ENCODE data around the gene POU5F1.
A peak's percentile ranks its signal among the peaks of the same experiment; 100 is the strongest.
"Not testable (repeated sequence)": the region's sequence is repeated elsewhere in the genome, so short reads cannot be mapped to it uniquely, and the experiment has no call there.

Gene POU5F1

GRCh38 chr6:31170600-31170881 lies at the start of gene POU5F1:
Gene POU5F1 (minus strand): TSS chr6:31170682. CDS start chr6:31170620, 62 bp downstream.
- DNase-seq, result no peak

- DNase-seq, result no peak
These were observed 45.9 kb upstream of the POU5F1 start for GRCh38 chr6:31216208-31216898.

DNA sequence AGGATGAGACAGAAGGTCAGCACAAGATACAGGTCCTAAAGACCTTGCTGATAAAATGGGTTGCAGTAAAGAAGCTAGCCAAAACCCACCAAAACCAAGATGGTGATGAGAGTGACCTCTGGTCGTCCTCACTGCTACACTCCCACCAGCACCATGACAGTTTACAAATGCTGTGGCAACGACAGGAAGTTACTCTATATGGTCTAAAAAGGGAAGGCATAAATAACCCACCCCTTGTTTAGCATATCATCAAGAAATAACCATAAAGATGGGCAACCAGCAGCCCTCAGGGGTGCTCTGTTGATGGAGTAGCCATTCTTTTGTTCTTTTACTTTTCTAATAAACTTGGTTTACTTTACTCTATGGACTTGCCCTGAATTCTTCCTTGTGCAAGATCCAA lies 44.7 kb upstream of the POU5F1 start:
- DNase-seq, result not testable (repeated sequence)

- no peak for DNase-seq
These were observed 44.0 kb upstream of the POU5F1 start for GRCh38 chr6:31214516-31214915.

- DNase-seq, result no peak
These were observed 40.5 kb upstream of the POU5F1 start for GRCh38 chr6:31210741-31211532.

- no peak for DNase-seq
These were observed 39.6 kb upstream of the POU5F1 start for GRCh38 chr6:31210123-31210522.

DNA sequence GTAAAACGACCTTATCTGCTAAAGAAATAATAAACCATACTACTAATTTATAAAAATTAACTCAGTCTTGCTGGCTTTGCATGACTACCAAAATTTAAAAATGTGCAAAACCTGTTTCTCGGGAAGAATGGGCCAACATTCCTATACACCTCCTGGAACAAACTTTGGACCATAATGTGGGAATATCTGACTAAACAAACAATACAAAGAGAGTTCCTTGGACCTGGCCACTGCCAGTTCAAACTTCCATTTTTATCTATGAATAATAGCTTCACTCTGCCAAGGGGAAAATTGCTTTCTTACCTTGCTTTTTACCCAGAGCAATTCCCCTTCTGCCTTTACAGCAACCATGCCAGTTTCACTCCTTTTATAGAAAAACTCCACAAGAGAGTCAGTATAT lies 38.7 kb upstream of the POU5F1 start:
- no peak for DNase-seq

GRCh38 chr6:31208506-31208905 lies 38.0 kb upstream of the POU5F1 start:
- no peak for DNase-seq

GRCh38 chr6:31205638-31206037 lies 35.2 kb upstream of the POU5F1 start:
- no peak for DNase-seq

- DNase-seq, result no peak
These were observed 34.3 kb upstream of the POU5F1 start for GRCh38 chr6:31204751-31205145.

DNA sequence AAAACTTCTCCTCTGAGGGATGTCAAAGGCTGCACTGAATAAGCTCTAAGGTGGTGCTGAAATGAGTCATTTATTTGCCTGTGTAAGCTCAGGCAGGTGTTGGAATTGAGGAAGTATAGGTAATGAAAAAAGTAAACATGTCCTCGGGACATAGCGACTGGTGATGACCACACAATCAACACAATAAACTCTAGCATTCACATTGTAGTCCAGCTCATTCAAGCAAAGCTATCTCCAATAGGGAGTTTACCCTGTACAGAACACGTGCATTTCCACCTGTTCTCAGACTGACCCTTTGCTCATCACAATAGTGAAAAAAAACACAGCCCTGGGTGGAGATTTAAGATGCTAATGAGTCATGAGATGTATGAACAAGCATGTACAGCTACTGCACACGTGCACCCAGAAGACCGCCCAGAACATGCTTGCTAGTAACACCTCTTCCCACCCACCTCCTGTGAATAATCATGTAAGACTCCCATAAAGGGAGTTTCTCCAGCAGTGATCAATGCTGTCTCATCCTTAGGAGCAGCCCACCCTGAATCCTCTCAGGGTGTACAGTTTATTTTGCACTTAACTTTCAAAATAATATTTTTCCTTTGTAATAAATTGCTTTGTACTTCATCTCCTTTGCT lies 33.0 kb upstream of the POU5F1 start:
- DNase-seq, result peak; percentile 94

DNA sequence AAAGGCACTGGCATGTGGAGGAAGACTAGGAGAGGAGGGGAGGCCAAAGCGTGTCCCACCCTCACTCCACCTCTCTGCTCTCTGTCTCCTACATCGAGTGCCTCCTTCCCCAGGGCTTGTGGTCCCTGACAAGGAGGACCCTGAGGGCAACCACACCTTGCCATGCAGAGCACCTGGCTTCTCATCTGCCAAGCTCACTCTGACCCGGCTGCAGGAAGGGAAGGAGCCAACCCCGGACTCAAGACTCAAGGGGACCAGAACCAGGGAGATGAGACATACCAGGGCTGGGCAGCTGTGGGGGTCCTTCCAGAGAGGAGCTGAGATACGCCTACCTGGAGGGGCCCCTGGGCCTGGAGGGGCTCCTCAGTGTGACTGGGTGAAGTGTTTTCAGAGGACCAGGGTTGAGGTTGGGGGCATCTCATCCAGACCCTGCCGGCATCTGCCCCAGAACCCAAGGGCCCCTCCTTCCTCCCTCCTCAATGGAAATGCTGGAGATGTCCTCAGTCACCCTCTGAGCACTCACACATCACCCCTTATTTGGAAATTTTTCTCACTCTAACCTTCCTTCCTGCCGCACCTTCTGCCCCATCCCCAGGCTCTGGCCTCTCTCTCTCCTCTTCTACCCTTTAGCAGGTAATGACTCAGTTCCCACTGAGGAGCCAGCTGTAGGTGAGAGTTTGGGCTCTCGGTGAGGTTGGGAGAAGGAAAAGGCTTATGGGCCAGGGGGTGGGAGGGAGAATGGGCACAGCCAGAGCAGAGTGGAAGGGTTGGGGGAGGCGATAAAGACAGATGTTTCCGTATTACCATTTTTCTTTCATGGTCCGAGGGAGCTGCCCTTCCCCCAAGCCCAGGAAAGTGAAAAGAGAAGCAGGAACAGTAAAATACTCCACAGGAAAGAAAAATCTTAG lies 32.0 kb upstream of the POU5F1 start:
- peak; percentile 11 for DNase-seq

DNA sequence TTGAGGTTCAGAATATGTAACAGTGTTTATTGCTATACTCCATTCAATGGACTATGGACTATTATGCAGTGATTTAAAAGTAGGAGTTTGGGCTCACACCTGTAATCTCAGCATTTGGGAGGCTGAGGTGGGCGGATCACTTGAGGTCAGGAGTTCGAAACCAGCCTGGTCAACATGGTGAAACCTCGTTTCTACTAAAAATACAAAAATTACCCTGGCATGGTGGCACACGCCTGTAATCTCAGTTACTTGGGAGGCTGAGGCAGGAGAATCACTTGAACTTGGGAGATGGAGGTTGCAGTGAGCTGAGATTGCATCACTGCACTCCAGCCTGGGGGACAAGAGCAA lies 28.6 kb upstream of the POU5F1 start:
- not testable (repeated sequence) for DNase-seq

- peak; percentile 91 for DNase-seq
These were observed 27.2 kb upstream of the POU5F1 start for GRCh38 chr6:31197559-31198305.

DNA sequence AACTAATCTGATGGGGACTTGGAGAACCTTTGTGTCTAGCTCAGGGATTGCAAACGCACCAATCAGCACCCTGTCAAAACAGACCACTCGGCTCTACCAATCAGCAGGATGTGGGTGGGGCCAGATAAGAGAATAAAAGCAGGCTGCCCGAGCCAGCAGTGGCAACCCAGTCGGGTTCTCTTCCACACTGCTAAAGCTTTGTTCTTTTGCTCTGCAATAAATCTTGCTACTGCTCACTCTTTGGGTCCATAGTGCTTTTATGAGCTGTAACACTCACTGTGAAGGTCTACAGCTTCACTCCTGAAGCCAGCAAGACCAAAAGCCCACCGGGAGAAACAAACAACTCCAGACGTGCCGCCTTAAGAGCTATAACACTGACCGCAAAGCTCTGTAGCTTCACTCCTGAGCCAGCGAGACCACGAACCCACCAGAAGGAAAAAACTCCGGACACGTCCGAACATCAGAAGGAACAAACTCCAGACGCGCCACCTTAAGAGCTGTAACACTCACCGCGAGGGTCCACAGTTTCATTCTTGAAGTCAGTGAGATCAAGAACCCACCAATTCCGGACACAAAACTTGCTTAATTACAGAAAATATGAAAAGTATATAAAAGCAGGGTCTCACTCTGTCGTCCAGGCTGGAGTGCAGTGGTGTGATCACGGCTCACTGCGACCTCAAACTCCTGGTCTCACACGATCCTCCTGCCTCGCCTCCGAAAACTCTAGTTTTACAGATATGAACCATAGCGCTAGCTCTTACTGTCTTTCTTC lies 26.0 kb upstream of the POU5F1 start:
- not testable (repeated sequence) for DNase-seq

DNA sequence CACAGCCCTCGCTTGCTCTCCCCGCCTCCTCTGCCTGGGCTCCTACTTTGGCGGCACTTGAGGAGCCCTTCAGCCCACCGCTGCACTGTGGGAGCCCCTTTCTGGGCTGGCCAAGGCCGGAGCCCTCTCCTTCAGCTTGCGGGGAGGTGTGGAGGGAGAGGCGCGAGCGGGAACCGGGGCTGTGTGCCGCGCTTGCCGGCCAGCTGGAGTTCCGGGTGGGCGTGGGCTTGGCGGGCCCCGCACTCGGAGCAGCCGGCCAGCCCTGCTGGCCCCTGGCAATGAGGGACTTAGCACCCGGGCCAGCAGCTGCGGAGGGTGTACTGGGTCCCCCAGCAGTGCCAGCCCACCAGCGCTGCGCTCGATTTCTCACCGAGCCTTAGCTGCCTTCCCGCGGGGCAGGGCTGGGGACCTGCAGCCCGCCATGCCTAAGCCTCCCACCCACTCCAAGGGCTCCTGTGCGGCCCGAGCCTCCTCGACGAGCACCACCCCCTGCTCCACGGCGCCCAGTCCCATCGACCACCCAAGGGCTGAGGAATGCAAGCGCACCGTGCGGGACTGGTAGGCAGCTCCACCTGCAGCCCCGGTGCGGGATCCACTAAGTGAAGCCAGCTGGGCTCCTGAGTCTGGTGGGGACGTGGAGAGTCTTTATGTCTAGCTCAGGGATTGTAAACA lies 25.0 kb upstream of the POU5F1 start:
- not testable (repeated sequence) for DNase-seq

GRCh38 chr6:31194061-31194834 lies 23.8 kb upstream of the POU5F1 start:
- DNase-seq, result no peak

DNA sequence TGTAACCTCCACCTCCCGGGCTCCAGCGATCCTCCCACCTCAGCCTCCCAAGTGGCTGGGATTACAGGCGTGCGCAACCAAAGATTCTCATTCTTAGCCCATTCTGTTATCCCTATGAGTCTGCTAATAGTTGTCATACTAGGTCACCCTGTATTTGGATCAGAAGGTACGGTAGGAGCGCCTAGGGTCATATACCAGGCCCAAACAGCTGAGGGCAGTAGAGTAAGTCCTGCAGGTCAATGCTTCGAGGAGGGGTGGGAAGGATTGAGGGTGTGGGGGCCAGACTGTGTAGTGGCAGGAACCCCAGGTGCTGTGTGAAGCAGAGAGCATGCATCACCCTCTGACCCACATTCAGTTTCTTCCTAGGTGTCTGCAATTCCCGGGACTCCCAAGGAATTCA lies 22.7 kb upstream of the POU5F1 start:
- DNase-seq, result no peak

GRCh38 chr6:31192431-31193105 lies 22.1 kb upstream of the POU5F1 start:
- peak; percentile 31 for DNase-seq

- DNase-seq, result no peak
These were observed 20.0 kb upstream of the POU5F1 start for GRCh38 chr6:31190488-31190887.

Data from NCI-H526 treated with DMSO at 0.1 percent for 48 hours (cell line).